IMR-90 (cell line): Measurements from ENCODE around the gene LRFN5. TPM values are rescaled to one million over a fixed set of nuclear protein-coding genes. Genes with fewer than 3 reads are reported as not detected.

Experiments
- ATAC-seq: fragments of 200-7000 bp; cut with Tn5 transposase; 2 replicates; pipeline ENCODE4 v1.9.1; 2020; ENCODE audit warnings: low read depth, mild to moderate bottlenecking, moderate library complexity
- BruUV-seq: library from RNA; stranded (reverse); fragments of 400-500 nt; replicated peaks from 2 replicates; lab custom pipeline; 2021; lab: Mats Ljungman, UMichigan
- CTCF ChIA-PET: fragments of 300-600 bp; formaldehyde crosslinking; extraction: SDS; loops from one replicate; lab custom pipeline; 2021; ENCODE audit warnings: antibody characterized with exemption; lab: Yijun Ruan, JAX
- POLR2A ChIA-PET: fragments of 300-600 bp; sonication (Branson Sonifier 250); formaldehyde crosslinking; loops from one replicate; lab custom pipeline; 2022; ENCODE audit warnings: antibody characterized with exemption; ENCODE audit not compliant: unreplicated experiment; lab: Charles Lee
- DNase-seq: peaks from one replicate; pipeline ENCODE4 v3.0.0; 2013
- H2AFZ ChIP-seq: replicated peaks from 2 replicates; pipeline ENCODE3; 2013; ENCODE audit warnings: low read length, mild to moderate bottlenecking; ENCODE audit not compliant: poor library complexity
- H2AK5ac ChIP-seq: 2 replicates; pipeline ENCODE4 v1.6.1; 2013; ENCODE audit warnings: low read depth, low read length, inconsistent platforms
- H2AK9ac ChIP-seq: replicated peaks from 2 replicates; pipeline ENCODE3; 2013; ENCODE audit warnings: mild to moderate bottlenecking, low read depth, low read length, moderate library complexity; ENCODE audit not compliant: poor library complexity
- H2BK120ac ChIP-seq: 2 replicates; pipeline ENCODE4 v1.6.1; 2013; ENCODE audit warnings: low read depth, low read length, inconsistent platforms
- H2BK15ac ChIP-seq: 3 replicates; pipeline ENCODE4 v1.6.1; 2013; ENCODE audit warnings: low read depth, low read length, inconsistent platforms
- H2BK20ac ChIP-seq: 2 replicates; pipeline ENCODE4 v1.6.1; 2013; ENCODE audit warnings: low read depth, mild to moderate bottlenecking, inconsistent platforms, low read length, moderate library complexity
- H2BK5ac ChIP-seq: 2 replicates; pipeline ENCODE4 v1.6.1; 2013; ENCODE audit warnings: mild to moderate bottlenecking, low read depth, low read length, inconsistent platforms; ENCODE audit not compliant: poor library complexity, severe bottlenecking
- H3K14ac ChIP-seq: replicated peaks from 2 replicates; pipeline ENCODE4 v1.6.1; 2013; ENCODE audit warnings: low read depth, low read length, inconsistent platforms
- H3K18ac ChIP-seq: 2 replicates; pipeline ENCODE4 v1.6.1; 2013; ENCODE audit warnings: low read depth, low read length, control low read depth
- H3K23ac ChIP-seq: 2 replicates; pipeline ENCODE4 v1.6.1; 2013; ENCODE audit warnings: low read depth, low read length, inconsistent platforms
- H3K27ac ChIP-seq: 2 replicates; pipeline ENCODE4 v1.5.1; 2013; ENCODE audit warnings: mild to moderate bottlenecking, control low read depth, low read length; ENCODE audit not compliant: insufficient read depth
- H3K27me3 ChIP-seq: 2 replicates; pipeline ENCODE4 v1.6.1; 2013; ENCODE audit warnings: low read length; ENCODE audit not compliant: control insufficient read depth, insufficient read depth
- H3K36me3 ChIP-seq: 2 replicates; pipeline ENCODE4 v1.6.1; 2013; ENCODE audit warnings: low read length, mixed read lengths; ENCODE audit not compliant: control insufficient read depth, insufficient read depth
- H3K4ac ChIP-seq: 2 replicates; pipeline ENCODE4 v1.6.1; 2013; ENCODE audit warnings: low read depth, low read length, inconsistent platforms
- H3K4me1 ChIP-seq: 2 replicates; pipeline ENCODE4 v1.6.1; 2013; ENCODE audit warnings: low read length, mixed read lengths; ENCODE audit not compliant: control insufficient read depth, insufficient read depth
- H3K4me2 ChIP-seq: 2 replicates; pipeline ENCODE4 v1.6.1; 2013; ENCODE audit warnings: low read depth, mild to moderate bottlenecking, control low read depth, low read length, moderate library complexity
- H3K4me3 ChIP-seq: 2 replicates; pipeline ENCODE4 v1.5.1; 2013; ENCODE audit warnings: low read depth, mild to moderate bottlenecking, control low read depth, low read length, moderate library complexity; ENCODE audit not compliant: insufficient read depth
- H3K56ac ChIP-seq: 2 replicates; pipeline ENCODE4 v1.6.1; 2013; ENCODE audit warnings: low read length, inconsistent platforms; ENCODE audit not compliant: insufficient read depth; ENCODE audit errors: extremely low read depth
- H3K79me1 ChIP-seq, 2 experiments: 2 replicates each; pipeline ENCODE4 v1.6.1; 2013; ENCODE audit warnings: low read length in 2 of 2, inconsistent platforms in 1 of 2, low read depth in 1 of 2
- H3K9ac ChIP-seq: 2 replicates; pipeline ENCODE4 v1.6.1; 2013; ENCODE audit warnings: low read depth, low read length, control low read depth
- H3K9me1 ChIP-seq: 2 replicates; pipeline ENCODE4 v1.6.1; 2013; ENCODE audit warnings: low read length, inconsistent platforms; ENCODE audit not compliant: insufficient read depth
- H3K9me3 ChIP-seq: 2 replicates; pipeline ENCODE4 v1.6.1; 2013; ENCODE audit warnings: low read length; ENCODE audit not compliant: control insufficient read depth, insufficient read depth
- H4K20me1 ChIP-seq: 2 replicates; pipeline ENCODE4 v1.6.1; 2013; ENCODE audit warnings: low read length, inconsistent platforms; ENCODE audit not compliant: insufficient read depth
- H4K5ac ChIP-seq: 2 replicates; pipeline ENCODE4 v1.6.1; 2013; ENCODE audit warnings: mild to moderate bottlenecking, low read depth, low read length, control low read depth
- H4K8ac ChIP-seq, 2 experiments: 2 replicates each; pipeline ENCODE4 v1.6.1; 2013; ENCODE audit warnings: low read depth in 2 of 2, low read length in 2 of 2, control low read depth in 1 of 2, inconsistent platforms in 1 of 2
- H4K91ac ChIP-seq: 2 replicates; pipeline ENCODE4 v1.6.1; 2013; ENCODE audit warnings: low read depth, low read length, inconsistent platforms; ENCODE audit not compliant: insufficient read depth
- CHD1 ChIP-seq: IDR thresholded peaks from 2 replicates; pipeline ENCODE4 v1.6.1; 2012; ENCODE audit warnings: low read depth, low read length, improper control_type of control experiment
- FOS ChIP-seq: fragments of 150-350 bp; IDR thresholded peaks from 2 replicates; pipeline ENCODE4 v1.6.1; 2016; ENCODE audit warnings: low read depth, low read length
- MAFK ChIP-seq: IDR thresholded peaks from 2 replicates; pipeline ENCODE4 v1.6.1; 2012; ENCODE audit warnings: low read depth, low read length, improper control_type of control experiment
- MXI1 ChIP-seq: IDR thresholded peaks from 2 replicates; pipeline ENCODE4 v1.6.1; 2012; ENCODE audit warnings: low read depth, mild to moderate bottlenecking, low read length, moderate library complexity, borderline replicate concordance
- NFE2L2 ChIP-seq: fragments of 150-350 bp; IDR thresholded peaks from 2 replicates; pipeline ENCODE4 v1.6.1; 2016; ENCODE audit warnings: low read depth, mild to moderate bottlenecking, low read length
- POLR2A ChIP-seq: IDR thresholded peaks from 2 replicates; pipeline ENCODE4 v1.6.1; 2012; ENCODE audit warnings: mild to moderate bottlenecking, low read depth, low read length
- RCOR1 ChIP-seq: IDR thresholded peaks from 2 replicates; pipeline ENCODE4 v1.6.1; 2012; ENCODE audit warnings: mild to moderate bottlenecking, low read length, improper control_type of control experiment; ENCODE audit not compliant: insufficient replicate concordance
- RFX5 ChIP-seq: IDR thresholded peaks from 2 replicates; pipeline ENCODE4 v1.8.0; 2012; ENCODE audit warnings: low read depth, mild to moderate bottlenecking, low read length, moderate library complexity
- WGBS, 2 experiments: methylation state at CpG; one replicate each; pipeline versions ENCODE4 v1.1.5 to v1.1.7; 2013; ENCODE audit warnings: missing lambda C conversion rate in 2 of 2; ENCODE audit not compliant: insufficient read length in 1 of 2; ENCODE audit errors: extremely low coverage in 2 of 2; 5-methylcytosine and 5-hydroxymethylcytosine counted together
- dilution Hi-C: fragments of 300-500 bp; cut with HindIII; formaldehyde crosslinking; loops from one replicate; pipeline ENCODE4 v1.14.3; 2018; ENCODE audit warnings: low sequenced_read_pairs; ENCODE audit not compliant: unreplicated experiment
- in situ Hi-C: fragments of 300-500 bp; cut with MboI; formaldehyde crosslinking; loops from 3 replicates; pipeline ENCODE4 v1.14.3; 2019; ENCODE audit warnings: low sequenced_read_pairs, inconsistent platforms, mixed read lengths
- intact Hi-C: fragments of 100-400 bp; cut with micrococcal nuclease; formaldehyde crosslinking; loops from 2 replicates; pipeline ENCODE4 v1.10.0; 2022
- polyA plus RNA-seq, 3 experiments: library from polyadenylated mRNA; depleted of rRNA; stranded (reverse); fragments of >200 nt; gene quantifications; 2 replicates each; pipeline ENCODE4 v1.2.3, GENCODE V29; 2012; ENCODE audit warnings: low replicate concordance in 1 of 3
- total RNA-seq: library from RNA; depleted of rRNA; stranded (reverse); fragments of >200 nt; gene quantifications from 2 replicates; pipeline ENCODE4 v1.2.3, GENCODE V29; 2012
- TF ChIP-seq, protein P1 (sequence below): conservative IDR thresholded peaks from 2 replicates; pipeline ENCODE4 v1.5.1; 2012; ENCODE audit warnings: mild to moderate bottlenecking, low read depth, low read length, improper control_type of control experiment
- TF ChIP-seq, protein P2 (sequence below): fragments of 150-350 bp; IDR thresholded peaks from 2 replicates; pipeline ENCODE4 v1.6.1; 2016; ENCODE audit warnings: low read depth, mild to moderate bottlenecking, low read length, moderate library complexity, borderline replicate concordance

LRFN5 gene
- total and polyA plus RNA-seq, 2 of the 4 experiments (the other 2 are of a cell fraction), result 1.8 to 3.6 TPM

DNA sequence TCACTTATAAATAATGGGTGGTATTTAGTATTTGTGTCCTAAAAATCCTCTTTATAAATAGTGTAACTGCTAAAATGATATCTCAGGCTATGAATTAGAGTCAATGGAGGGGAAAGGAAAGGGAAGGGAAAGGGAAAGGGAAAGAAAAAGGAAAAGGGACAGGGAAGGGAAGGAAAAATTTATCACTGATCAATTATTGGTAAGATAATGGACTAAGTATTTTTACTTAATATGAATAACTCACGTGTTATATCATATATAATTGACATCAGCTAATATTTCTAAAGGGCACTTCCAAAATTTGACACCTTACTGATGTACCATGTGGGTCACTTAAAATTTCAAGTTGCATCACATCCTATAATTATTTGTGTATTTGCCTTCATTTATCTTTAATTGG lies 193.1 kb downstream of the LRFN5 start:
- H3K4me3 ChIP-seq, result no peak overlapping the region
- H2AK5ac ChIP-seq, result no peak overlapping the region
- H2AK9ac ChIP-seq, result no peak overlapping the region
- H2BK5ac ChIP-seq, result no peak overlapping the region
- no peak overlapping the region for H2AFZ ChIP-seq
- H3K14ac ChIP-seq, result no peak overlapping the region
- no peak overlapping the region for H2BK20ac ChIP-seq
- ATAC-seq (no peak), DNase-seq (no peak)
- H3K18ac ChIP-seq, result no peak overlapping the region
- H4K5ac ChIP-seq, result no peak overlapping the region
- no peak overlapping the region for H3K9ac ChIP-seq
- H3K4me1 ChIP-seq, result no peaks in the 10 kb centered on the region
- H3K56ac ChIP-seq, result no peak overlapping the region
- dilution Hi-C loops, result no loop called here
- H3K36me3 ChIP-seq, result no peaks in the 10 kb centered on the region
- POLR2A ChIA-PET, result no interaction called here
- H3K9me3 ChIP-seq, result no peaks in the 10 kb centered on the region
- no peaks in the 10 kb centered on the region for H3K9me1 ChIP-seq
- TF ChIP-seq CHD1 (no peak), POLR2A (no peak), FOS (no peak), RFX5 (no peak), NFE2L2 (no peak), RCOR1 (no peak), MXI1 (no peak), MAFK (no peak)
- TF ChIP-seq, protein P1, sequence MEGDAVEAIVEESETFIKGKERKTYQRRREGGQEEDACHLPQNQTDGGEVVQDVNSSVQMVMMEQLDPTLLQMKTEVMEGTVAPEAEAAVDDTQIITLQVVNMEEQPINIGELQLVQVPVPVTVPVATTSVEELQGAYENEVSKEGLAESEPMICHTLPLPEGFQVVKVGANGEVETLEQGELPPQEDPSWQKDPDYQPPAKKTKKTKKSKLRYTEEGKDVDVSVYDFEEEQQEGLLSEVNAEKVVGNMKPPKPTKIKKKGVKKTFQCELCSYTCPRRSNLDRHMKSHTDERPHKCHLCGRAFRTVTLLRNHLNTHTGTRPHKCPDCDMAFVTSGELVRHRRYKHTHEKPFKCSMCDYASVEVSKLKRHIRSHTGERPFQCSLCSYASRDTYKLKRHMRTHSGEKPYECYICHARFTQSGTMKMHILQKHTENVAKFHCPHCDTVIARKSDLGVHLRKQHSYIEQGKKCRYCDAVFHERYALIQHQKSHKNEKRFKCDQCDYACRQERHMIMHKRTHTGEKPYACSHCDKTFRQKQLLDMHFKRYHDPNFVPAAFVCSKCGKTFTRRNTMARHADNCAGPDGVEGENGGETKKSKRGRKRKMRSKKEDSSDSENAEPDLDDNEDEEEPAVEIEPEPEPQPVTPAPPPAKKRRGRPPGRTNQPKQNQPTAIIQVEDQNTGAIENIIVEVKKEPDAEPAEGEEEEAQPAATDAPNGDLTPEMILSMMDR, result no peak
- TF ChIP-seq, protein P2, sequence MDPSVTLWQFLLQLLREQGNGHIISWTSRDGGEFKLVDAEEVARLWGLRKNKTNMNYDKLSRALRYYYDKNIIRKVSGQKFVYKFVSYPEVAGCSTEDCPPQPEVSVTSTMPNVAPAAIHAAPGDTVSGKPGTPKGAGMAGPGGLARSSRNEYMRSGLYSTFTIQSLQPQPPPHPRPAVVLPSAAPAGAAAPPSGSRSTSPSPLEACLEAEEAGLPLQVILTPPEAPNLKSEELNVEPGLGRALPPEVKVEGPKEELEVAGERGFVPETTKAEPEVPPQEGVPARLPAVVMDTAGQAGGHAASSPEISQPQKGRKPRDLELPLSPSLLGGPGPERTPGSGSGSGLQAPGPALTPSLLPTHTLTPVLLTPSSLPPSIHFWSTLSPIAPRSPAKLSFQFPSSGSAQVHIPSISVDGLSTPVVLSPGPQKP, result no peak
- H2BK15ac ChIP-seq, result no peak overlapping the region
- no peaks in the 10 kb centered on the region for H3K79me1 ChIP-seq
- H3K4ac ChIP-seq, result no peak overlapping the region
- intact Hi-C loops, result no loop called here
- H4K91ac ChIP-seq, result no peak overlapping the region
- CTCF ChIA-PET, result no interaction called here
- H4K20me1 ChIP-seq, result no peaks in the 10 kb centered on the region
- H3K27me3 ChIP-seq, result no peaks in the 10 kb centered on the region
- H3K27ac ChIP-seq, result no peak overlapping the region
- WGBS, 2 experiments, result no CpG with 5 or more reads among the region's 1 CpG
- H3K23ac ChIP-seq, result no peak overlapping the region
- in situ Hi-C loops, result no loop called here
- BruUV-seq, result no TSS peak
- no peak overlapping the region for H3K4me2 ChIP-seq
- no peak overlapping the region for H2BK120ac ChIP-seq
- H4K8ac ChIP-seq, result no peak overlapping the region
